ENCODE data around the gene NAPA.

DNA sequence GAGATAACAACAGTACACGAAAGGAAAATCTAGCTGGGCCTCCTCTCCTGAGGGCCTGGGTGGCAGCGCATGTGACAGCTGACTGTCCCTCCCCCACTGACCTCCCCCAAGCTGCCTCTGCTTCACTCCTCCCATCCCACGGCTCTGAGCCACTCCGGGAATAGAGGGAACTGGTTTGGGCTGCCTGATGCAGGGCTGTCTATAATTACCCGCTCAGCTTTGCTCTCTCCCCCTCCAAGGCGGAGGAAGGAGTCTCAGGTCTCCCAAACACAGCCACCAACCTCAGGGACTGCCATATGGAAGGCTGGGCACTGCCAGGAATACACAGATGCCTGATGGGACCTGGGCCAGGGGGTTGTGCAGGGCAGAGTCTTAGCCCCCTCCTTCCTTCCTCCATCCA lies 7.9 kb downstream of the NAPA start:
- TF ChIP-seq POLR2AphosphoS5 (IDR thresholded peaks at IDR 0.05; ENCODE audit: low read depth, low read length) (no peak), TAF1 (IDR thresholded peaks at IDR 0.05; ENCODE audit: borderline replicate concordance, low read depth, low read length) (no peak)
